Lung microvascular endothelial cell (primary cell): Measurements from ENCODE around the gene SMIM20. TPM values are rescaled to one million over a fixed set of nuclear protein-coding genes. Genes with fewer than 3 reads are reported as not detected.
"Not testable (repeated sequence)": the region's sequence is repeated elsewhere in the genome, so short reads cannot be mapped to it uniquely, and the experiment has no call there.

Source experiments
- DNase-seq, 2 donors: peaks; one replicate each; pipeline versions ENCODE4 v3.0.0 to v3.0.0-alpha.2; 2010; ENCODE audit warnings: low read depth in 2 of 2
- total RNA-seq: library from RNA; depleted of rRNA; stranded (reverse); fragments of >200 nt; gene quantifications from 2 replicates; pipeline ENCODE4 v1.2.1, GENCODE V29; 2014

Gene SMIM20
- total RNA-seq, 1 donor from 2014 or later, result 8.9 TPM

DNA sequence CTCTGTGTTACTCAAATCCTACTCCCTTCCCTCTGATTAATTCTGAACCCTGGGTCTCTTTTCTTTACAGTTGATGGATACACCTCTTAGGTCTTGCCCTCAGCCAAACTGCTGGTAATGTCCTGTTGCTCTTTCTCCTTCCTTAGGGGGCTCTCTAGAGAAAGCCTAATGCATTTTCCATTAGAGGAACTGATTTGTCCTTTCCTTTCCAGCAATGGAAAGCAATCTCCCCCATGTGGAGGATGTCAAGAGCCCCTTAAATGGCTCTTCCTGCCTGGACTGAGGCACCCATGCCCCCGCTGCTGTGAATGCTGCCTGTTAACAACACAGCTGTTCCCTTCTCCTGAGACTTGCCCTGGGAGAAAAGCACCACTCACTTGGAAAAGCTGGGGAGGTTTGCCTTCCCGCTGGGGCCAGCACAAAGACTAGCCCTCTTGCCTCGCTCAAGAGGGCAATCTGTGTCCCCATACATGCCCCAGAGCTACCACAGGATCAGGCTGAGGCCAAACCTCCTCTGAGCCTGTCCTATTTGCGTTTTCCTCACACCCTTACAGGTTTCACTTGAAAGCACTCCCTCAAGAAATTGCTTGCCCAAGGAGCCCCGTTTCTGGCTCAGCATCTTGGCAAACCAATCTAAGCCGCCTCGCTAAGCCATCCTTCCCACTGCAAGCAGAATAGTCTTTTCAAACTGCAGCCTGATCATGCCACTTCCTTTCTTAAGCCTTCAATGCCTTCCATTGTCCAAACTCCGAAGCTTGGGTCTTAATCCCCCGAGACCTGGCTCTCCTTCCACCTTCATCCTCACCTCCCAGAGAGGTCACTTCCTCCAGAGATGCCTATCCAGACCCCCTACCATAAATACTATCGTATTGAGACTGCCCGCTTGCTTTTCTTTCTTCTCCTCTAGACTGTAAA, 23.2 kb upstream of the SMIM20 start:
- no peak for DNase-seq

DNA sequence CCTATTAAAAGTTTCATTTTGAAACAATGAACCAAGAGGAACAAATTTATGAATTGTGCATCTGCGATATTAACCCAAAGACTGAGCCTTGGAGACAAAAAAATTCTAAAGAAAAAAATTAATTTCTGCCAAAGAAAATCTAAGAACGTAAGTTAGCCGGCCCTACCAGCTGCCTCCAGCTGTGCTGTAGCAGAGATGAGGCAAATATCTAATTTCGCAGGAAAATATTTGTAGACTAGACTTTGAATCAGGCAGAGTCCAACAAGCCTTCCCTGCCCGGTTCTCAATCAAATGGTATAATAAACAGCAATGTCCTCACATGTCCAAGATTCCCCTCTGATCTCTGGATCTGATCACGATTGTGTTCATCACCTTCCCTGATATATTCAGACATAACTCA, 21.2 kb upstream of the SMIM20 start:
- DNase-seq, result no peak

DNA sequence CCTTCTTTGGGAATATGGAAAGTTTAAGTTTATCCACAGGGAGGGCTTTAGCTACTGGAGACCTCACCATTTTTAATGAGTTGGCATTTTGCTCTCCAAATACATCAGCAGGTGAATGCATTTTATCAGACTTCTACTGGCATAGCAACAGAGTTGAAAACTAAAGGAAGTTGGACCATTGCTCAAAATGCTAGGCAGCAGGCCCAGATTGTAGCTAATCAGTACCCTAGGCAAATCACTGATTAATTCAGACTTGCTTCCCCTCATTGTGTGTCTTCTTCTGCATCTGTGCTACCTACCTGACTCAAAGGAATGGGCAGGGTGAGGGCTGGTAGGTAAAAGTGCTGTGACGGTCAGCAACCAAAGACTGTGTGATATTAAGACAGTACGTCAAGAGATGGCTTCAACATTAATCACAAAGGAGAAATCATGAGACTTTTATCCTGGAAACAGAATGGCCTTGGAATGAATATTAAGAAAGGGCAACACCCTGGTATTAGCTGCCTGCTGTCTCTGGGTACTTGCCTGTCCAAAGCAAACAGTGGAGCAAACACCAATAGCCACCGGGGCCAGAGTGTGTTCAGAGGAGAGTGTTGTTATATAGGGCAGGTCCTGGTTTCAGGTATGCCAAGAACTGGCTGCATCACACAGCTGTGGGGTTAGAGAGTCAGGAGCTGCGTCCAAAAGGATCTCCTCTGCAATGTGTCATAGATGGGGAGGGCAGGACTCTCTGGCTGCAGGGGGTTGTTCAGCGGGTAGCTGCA, 17.1 kb upstream of the SMIM20 start:
- DNase-seq, result no peak

DNA sequence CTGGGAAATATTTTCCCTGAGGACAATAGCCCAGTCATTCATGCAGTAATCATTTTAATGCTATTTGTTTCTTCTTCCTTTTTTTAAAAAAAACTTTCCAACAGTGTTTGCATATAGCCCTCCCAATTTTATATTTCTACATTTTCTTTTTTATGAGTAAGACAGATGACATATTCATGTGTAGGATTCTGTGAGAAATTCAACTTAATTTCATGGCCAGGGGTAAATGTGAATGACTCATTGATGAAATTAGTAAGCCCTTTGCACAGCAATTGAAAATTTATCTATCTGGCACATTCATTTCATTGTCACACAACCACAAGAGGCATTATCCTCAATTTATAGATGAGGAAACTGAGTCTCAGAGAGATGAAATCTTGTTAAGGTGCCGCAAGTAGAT, 13.7 kb upstream of the SMIM20 start:
- DNase-seq, result no peak

DNA sequence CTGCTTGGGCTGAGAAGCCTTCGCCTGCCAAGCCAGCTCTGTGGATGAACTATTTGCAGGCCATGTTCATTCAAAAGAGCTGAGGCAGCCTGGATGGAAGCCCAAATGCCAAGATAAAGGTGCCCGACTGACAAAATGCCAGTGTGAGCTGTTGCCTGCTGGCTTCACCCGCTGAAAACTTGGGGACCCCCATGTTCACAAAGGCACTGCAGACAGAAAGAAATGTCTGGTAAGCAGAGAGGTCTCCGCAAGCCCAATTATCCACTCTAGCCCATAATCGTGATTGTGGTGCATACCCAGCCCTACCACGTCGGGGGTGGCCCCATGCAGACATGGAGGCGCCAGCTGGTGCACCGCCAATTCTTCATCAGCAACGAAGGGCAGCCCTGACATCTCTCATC, 13.0 kb upstream of the SMIM20 start:
- no peak for DNase-seq

DNA sequence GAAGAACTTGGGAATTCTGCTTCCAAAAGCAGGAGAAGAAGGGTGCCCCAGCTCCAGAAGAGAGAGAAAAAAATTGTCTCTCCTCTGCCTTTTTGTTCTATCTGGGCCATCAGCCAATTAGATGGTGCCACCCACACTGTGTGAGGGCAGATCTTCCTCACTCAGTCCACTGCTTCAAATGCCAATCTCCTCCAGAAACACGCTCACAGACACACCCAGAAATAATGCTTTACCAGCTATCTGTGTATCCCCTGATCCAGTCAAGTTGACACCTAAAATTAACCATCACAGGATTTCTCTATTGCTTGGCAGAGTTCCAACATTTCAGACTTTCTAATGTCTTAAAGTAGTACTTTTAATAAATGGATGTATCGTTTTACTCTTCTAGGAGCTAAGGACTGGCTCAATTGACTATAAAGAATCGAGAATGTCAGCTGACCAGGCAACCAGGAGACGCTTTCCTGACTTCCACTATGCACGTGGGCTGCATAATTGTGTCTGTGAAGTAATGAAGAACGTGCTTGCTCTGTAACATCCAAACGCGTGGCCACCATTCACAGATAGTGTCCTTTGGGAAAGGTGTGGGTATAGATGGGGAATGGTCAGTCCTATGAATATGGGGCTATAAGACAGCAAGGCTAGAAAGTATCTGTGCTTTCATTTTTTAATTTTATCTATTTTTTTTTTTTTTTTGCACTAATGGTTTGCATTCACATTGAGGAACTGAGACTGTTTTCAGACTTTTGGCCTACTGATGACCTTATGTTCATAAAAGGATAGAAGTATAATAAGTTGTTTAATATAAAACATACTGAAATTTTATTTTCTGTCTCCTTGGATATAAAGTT, 9.9 kb upstream of the SMIM20 start:
- DNase-seq, result no peak

DNA sequence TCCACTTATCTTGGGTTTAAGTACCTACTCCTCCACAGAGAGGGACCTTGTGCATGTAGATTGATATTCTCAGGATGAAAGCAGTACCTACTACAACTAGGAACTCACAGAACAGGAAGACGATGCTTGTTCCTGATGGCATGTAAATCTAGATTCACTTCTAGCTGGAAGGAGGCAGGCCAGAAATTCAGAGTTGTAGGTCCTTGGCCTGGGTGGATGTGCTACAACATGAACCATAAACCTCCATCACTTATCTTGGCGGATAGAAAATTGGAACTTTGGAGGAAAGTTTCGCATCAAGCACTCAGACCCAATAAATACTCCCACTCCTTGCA, 9.3 kb upstream of the SMIM20 start:
- DNase-seq, result no peak

DNA sequence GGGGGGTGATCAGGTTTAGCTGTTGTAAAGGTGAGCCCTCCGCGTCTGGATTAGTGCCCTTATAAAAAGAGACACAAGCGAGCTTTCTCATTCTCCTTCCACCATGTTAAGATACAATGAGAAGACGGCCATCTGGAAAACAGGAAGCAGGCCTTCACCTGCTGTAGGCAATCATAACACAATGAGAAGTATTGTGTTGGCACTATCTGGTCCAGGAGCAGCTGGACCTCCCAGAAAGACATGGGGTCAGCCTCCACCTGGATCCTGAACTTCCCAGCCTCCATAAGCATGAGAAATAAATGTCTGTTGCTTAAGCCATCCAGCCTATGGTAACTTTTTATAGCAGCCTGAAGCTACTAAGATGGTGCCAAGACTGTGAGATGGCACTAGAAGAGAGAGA, 8.6 kb upstream of the SMIM20 start:
- no peak for DNase-seq

DNA sequence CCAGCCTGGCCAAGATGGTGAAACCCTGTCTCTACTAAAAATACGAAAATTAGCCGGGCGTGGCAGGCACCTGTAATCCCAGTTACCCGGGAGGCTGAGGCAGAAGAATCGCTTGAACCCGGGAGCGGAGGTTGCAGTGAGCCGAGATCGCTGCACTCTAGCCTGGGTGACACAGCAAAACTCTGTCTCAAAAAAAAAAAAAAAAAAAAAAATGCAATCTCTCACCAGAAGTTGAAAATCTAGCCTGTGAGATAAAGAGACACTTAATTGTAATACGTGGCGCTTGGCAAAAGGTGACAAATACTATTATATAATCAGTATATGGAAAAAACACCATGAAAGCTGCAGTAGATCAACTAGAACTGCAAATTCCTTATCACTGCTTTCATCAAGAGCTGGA, 7.9 kb upstream of the SMIM20 start:
- DNase-seq, result not testable (repeated sequence)

DNA sequence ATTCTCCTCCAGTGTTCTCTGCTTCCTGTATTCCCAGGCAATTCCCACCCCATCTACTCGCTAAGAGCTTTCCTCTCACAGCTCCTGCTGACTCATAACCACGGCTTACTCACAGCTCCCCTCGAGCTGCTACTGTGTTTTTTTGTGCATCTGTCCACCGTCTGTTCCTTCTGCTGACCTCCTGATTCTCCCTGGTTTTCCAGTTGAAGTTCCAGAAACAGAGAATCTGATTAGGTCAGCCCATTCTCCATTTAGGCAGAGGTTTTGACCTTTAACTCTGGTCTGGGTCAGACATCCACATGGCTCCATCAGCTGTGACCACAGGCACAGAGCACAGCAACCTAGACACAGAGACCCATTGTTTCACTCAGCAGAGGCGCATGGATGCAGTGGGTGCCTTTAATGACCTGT, 5.5 kb upstream of the SMIM20 start:
- peak; percentile 37 to 93 for DNase-seq

DNA sequence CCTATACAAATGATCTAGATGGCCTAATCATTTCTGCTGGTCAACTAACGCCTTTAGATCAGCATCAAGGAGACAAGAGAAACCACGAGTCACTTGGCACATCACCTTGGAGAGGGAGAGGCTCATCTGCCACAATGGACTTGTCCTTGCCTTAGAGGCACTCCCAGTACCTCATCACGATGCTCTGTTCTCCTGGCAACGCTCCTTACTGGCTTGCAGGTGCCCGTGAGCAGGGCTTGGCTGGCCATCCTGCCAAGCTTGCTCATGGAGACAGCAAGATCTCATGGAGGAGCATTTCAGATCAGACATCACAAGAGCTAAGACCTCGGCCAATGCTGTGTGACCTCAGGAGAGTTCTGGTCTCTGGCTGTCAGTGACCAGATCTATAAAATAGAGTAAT, 2.7 kb upstream of the SMIM20 start:
- DNase-seq, result no peak

DNA sequence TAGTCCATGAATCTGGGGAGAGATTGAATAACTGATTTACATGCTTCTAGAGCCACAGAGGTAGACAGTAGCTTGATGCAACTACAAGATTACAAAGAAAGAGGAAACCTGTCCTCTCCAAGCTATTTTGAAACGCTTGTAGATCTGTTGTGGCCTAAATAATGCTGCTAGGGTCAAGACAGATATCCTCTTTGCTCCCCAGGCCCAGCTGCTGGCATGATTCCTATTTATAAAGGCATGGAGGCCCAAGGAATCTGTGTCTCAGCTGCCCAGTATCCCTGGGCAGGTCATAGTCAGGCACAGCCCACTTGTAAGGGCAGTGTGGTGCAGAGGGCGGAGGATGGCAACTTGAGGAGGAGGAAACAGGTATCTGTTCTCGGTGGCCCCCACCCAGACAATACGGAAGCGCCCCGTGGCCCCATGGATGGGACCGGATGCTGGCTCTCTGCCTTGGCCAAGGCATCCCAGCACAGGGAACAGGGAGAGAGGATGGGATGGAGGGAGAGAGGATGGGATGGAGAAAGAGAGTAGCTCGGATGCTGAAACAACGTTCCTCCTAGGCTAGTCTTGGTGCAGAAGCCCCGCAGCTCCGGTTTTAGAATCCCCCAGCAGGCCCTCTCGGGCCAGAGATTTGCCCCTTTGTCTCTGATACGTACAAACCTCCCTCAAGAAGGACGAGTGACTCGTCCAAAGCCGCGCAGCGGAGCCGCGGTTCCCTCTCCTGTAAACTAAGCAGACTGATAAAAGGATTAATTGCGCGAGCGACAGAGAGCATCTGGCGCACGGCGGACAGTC, 767 bp upstream of the SMIM20 start:
- DNase-seq, result peak; percentile 5 to 43

DNA sequence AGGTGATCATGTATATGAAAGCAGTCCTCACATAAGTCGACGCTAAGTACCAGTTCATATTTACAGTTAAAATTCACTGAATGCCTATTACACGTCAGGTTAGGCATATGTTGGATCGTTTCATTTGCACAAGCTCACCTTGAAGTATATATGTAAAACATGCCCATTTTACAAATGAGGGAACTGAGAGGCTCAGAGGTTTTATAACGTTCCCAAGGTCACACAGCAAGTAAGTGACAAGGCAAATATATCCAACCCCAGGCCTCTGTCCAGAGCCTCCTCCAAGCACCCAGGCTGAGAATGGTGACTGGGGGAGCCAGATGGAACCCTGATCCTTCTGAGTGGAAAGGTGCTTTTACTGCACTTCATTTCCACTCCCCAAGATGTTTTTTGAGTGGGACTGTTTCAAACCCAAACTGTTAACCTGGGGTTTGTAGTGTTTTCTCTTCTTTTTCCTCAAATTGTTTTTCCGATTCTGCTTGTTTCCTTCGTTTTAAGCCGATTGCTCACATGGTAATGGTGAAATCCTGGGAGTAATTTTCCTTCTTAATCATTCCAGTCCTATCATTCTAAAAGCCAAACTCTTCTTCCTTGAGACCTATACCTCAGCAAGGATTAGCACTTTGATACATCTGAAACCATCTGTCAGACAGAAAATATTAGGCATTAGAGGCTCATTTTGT, 791 bp downstream of the SMIM20 start:
- no peak for DNase-seq

DNA sequence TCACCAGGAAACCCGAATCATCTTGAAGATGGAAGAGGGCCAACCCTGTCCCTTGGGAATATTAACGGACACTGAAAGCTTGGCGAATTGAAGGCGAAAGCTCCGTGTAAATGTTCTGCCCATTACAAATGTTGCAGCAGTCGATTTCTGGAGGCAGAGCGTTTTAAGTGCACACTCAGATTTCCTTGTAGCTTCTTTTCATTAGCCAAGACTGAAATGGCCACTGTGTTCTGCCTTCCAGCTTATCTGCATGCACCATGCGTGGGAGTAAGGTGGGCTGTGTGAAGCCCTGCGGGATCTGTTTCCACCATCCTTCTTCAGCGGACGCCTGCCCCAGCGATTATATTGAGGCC, 1.3 kb downstream of the SMIM20 start:
- no peak for DNase-seq

DNA sequence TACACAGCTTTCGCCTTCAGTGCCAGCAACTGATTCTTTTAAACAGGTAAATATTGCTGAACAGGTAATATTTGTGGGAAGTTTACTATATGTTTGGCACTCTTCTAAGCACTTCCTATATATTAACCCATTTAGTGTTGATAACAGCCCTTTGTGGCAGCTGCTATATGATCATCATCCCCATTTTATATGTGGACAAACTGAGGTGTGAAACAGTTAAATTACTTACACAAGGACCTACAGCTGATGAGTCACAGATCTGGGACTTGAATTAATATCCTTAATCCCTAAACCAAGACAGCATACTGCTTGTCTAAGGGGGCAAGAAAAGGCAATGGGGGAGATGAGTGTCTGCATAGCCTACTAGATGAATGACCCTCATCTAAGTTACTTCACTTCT, 2.9 kb downstream of the SMIM20 start:
- no peak for DNase-seq

DNA sequence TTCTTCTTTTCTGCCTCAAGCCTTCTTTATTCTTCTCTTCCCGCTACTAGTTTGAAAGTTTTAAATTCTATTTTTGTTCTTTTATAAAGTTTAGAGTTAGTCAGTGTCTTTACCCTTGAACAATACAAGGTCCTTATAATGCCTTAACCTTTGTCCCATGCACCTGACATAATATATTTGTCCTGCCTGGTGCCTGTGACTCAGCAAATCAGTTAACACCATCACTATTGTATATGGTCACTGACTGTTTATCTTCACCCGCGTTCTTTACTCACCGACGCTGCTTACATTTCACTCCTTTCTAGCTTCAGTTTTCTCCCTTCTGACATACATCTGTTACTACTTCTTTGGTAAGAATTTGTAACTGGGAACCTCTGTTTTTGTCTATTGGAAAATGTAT, 5.7 kb downstream of the SMIM20 start:
- peak; percentile 15 to 66 for DNase-seq

DNA sequence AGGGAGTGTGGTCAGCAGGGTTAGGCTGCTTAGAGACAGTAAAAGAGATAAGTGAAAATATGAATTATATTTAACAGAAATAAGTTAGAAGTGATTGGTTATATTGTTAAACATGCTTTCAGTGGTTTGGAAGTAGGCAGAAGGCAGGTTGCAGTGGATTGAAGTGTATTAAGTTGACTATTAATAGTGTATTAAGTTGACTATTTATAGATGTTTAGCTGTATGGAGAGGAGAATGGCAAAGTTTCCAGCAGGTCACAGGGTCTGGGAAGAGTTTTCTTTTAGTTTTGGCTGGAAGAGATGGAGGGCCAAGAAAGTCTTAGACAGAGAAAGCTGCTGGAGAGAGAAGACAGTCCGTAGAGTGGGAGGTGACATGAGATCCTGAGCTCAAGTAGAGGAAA, 7.9 kb downstream of the SMIM20 start:
- DNase-seq, result no peak

DNA sequence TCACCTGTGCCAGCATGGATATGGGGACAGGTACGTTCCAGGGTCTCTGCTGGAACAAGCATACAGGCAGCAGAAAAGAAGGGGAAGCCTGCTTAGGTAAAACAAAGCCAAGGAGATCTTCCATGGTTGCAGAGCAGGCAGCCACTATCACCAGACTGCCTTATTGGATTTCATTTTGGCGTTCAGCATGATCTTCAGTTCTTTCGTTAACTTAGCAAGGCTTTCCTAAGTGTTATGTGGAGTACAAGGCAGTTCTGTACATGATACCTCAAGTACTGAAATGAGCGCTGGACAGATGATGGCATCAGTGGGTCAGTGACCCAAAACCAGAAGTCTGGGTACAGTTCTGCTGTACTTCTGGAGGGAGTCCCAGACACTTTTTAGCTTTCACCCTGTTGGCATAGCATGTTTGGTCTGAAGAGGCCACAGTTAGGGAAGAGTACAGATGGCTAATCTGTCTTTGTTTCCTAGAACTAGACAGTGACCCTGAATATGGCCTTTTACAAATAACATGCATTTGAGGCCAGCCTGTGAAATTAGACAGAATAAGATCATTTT, 8.9 kb downstream of the SMIM20 start:
- DNase-seq, result no peak

DNA sequence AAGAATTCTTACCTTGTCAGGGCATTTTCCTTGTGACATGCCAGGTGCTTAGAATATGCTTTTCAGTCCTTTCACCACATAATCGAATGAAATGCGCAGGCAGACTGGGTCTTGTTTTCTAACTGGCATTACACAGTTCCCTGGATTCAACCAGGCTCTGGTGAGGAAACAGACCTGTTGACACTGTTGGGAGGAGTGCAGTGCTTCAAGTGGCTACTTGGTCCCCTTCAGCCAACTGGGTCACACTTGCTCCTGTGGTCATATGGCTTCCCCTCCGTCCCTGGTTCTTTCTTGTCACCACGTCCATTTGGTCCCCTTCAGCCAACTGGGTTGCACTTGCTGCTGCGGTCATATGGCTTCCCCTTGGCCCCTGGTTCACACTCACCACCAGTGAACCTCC, 9.7 kb downstream of the SMIM20 start:
- DNase-seq, result no peak

DNA sequence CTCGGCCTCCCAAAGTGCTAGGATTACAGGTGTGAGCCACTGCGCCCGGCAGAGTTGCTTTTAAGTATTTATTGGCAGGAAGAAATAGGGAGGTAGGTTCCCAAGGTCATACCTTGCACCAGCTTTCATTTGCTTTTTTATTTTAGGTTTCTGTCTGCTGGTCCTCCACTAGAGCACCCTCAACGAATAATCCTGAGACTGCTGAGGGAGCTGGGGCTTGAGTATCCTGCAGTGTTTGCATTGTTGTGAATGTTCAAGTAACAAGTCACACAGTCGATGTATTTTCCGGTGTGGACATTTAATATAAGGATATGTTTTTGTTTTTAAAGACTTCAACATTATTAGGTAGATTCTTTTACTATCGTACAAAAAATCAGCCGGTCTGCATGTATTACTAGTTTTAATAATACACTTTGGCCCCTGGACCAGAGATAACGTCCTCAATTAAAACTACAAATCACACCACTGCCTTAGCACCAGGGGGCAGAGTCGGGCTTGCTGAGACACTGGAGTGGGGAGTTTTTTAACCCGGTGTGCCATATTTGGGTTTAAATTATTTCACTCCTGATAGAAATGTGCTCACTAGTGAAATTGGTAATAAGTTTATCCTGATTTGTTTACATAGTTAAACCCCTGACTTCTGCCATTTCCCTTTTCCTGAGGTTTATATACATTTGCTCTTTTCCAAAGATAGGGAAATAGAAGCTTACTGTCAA, 11.6 kb downstream of the SMIM20 start:
- DNase-seq, result peak; percentile 49 to 55
